K562 (cell line): ENCODE data around the gene HMGA1. TPM values are rescaled to one million over a fixed set of nuclear protein-coding genes. Genes with fewer than 3 reads are reported as not detected.

ENCODE experiments used
- AFF4 ChIP-seq: sonication (generic); formaldehyde crosslinking; IDR thresholded peaks from 2 replicates; pipeline ENCODE4 v1.8.0; 2023; ENCODE audit warnings: mild to moderate bottlenecking, missing genetic modification reagents
- BRCA1 ChIP-seq, 2 experiments: fragments of 450-650 bp in 1 of 2; sonication (generic) in 1 of 2; formaldehyde crosslinking in 1 of 2; IDR thresholded peaks; 2 replicates each; pipeline versions ENCODE4 v1.5.0 to v1.6.1; 2017 to 2020; ENCODE audit warnings: mild to moderate bottlenecking in 1 of 2, missing genetic modification reagents in 1 of 2
- E2F1 ChIP-seq: sonication (generic); formaldehyde crosslinking; IDR thresholded peaks from 2 replicates; pipeline ENCODE4 v1.8.1; 2023; ENCODE audit warnings: mild to moderate bottlenecking, missing genetic modification reagents, moderate library complexity
- FOXK1 ChIP-seq: sonication (generic); formaldehyde crosslinking; IDR thresholded peaks from 2 replicates; pipeline ENCODE4 v1.8.0; 2022; ENCODE audit warnings: missing genetic modification reagents, mild to moderate bottlenecking, borderline replicate concordance
- MAFK ChIP-seq: IDR thresholded peaks from 2 replicates; pipeline ENCODE4 v1.6.1; 2011; ENCODE audit warnings: low read length, improper control_type of control experiment
- TBL1XR1 ChIP-seq, 2 experiments: IDR thresholded peaks; 2 replicates each; pipeline ENCODE4 v1.6.1; 2012; ENCODE audit warnings: improper control_type of control experiment in 2 of 2, low read length in 2 of 2, mild to moderate bottlenecking in 1 of 2
- TEAD4 ChIP-seq, 2 experiments: sonication (generic) in 1 of 2; formaldehyde crosslinking in 1 of 2; IDR thresholded peaks; 2 replicates each; pipeline versions ENCODE4 v1.6.1 to v1.8.0; 2012 to 2022; ENCODE audit warnings: borderline replicate concordance in 1 of 2, inconsistent platforms in 1 of 2, low read length in 1 of 2, mild to moderate bottlenecking in 1 of 2, missing genetic modification reagents in 1 of 2
- THRB ChIP-seq: fragments of 450-650 bp; formaldehyde crosslinking; conservative IDR thresholded peaks from 2 replicates; pipeline ENCODE4 v1.4.0; 2022; ENCODE audit warnings: mild to moderate bottlenecking, missing genetic modification characterization
- ZBTB11 ChIP-seq, 3 experiments: fragments of 200-800 bp in 1 of 3; fragments of 250-450 bp in 1 of 3; fragments of 450-650 bp in 1 of 3; sonication (Bioruptor Pico) in 1 of 3; sonication (Bioruptor generic) in 1 of 3; formaldehyde crosslinking in 1 of 3; IDR thresholded peaks; 2 replicates each; pipeline versions ENCODE4 v1.6.1 to v1.8.0; 2016 to 2022; ENCODE audit warnings: mild to moderate bottlenecking in 2 of 3, missing genetic modification characterization in 2 of 3, missing compliant biosample characterization in 1 of 3, moderate library complexity in 1 of 3
- ZNF347 ChIP-seq: fragments of 450-650 bp; formaldehyde crosslinking; IDR thresholded peaks from 2 replicates; pipeline ENCODE4 v1.4.0; 2020; ENCODE audit warnings: low read depth, mild to moderate bottlenecking, moderate library complexity
- ZNF740 ChIP-seq, 3 experiments: fragments of 200-800 bp in 1 of 3; sonication (Bioruptor generic) in 1 of 3; sonication (generic) in 1 of 3; formaldehyde crosslinking in 1 of 3; IDR thresholded peaks; 2 replicates each; pipeline versions ENCODE4 v1.6.1 to v1.8.0; 2016 to 2022; ENCODE audit warnings: mild to moderate bottlenecking in 2 of 3, missing compliant biosample characterization in 2 of 3, missing genetic modification characterization in 2 of 3, missing genetic modification reagents in 1 of 3
- polyA plus RNA-seq, 8 experiments: library from polyadenylated mRNA; depleted of rRNA in 4 of 8; stranded (reverse) in 5 of 8; unstranded in 3 of 8; fragments of >200 nt; fragmentation: Nextera tagmentation in 2 of 8; fragmentation: Illumina TruSeq in 1 of 8; extraction: Ambion mirVana in 2 of 8; extraction: Trizol in 1 of 8; gene quantifications; 2 replicates each; pipeline versions ENCODE4 v1.2.1 to v1.2.3, GENCODE V29; 2011 to 2014; ENCODE audit warnings: inconsistent platforms in 1 of 8, missing spikeins in 1 of 8
- total RNA-seq, 7 experiments: library from RNA; depleted of rRNA in 6 of 7; stranded (reverse); fragments of >200 nt in 6 of 7; fragmentation: Illumina TruSeq in 2 of 7; extraction: Trizol in 2 of 7; gene quantifications; 2 replicates each; pipeline versions ENCODE4 v1.2.1 to v1.2.3, GENCODE V29; 2011 to 2021; ENCODE audit warnings: low replicate concordance in 1 of 7

The HMGA1 gene
- total and polyA plus RNA-seq, 9 of the 15 experiments (the other 6 are each of a cell fraction or from before 2014, with no cell fraction given), result 27.8 to 1,947 (median 594) TPM

GRCh38 chr6:34236131-34236442, 586 bp upstream of the HMGA1 start (continued):
- TF ChIP-seq AFF4 (0 out of 2 replicates have a peak, but pooled peaks have one; percentile 59), MAFK (no peak), THRB (CRISPR knock-in tag) (0 out of 2 replicates have a peak, but pooled peaks have one; percentile 30), TEAD4 (IDR thresholded peaks at IDR 0.05; ENCODE audit: low read length) (peak; percentile 25; the same call in 1 of the 2 replicates), TEAD4 (CRISPR knock-in tag; IDR thresholded peaks at IDR 0.05; ENCODE audit: borderline replicate concordance) (no peak), E2F1 (0 out of 2 replicates have a peak, but pooled peaks have one; percentile 37), BRCA1 (IDR thresholded peaks at IDR 0.05) (no peak), BRCA1 (CRISPR knock-in tag; IDR thresholded peaks at IDR 0.05) (0 out of 2 replicates have a peak, but pooled peaks have one; percentile 52), ZNF347 (peak; percentile 2; the same call in 1 of the 2 replicates), TBL1XR1 (IDR thresholded peaks at IDR 0.05; ENCODE audit: low read length in 2 of 2) (0 out of 4 replicates have a peak, but pooled peaks of 1 of the 2 experiments have one; percentile 10), FOXK1 (CRISPR knock-in tag) (0 out of 2 replicates have a peak, but pooled peaks have one; percentile 69), ZNF740 (CRISPR knock-in tag; IDR thresholded peaks at IDR 0.05) (no peak), ZNF740 (tag; IDR thresholded peaks at IDR 0.05) (0 out of 4 replicates have a peak, but pooled peaks of 1 of the 2 experiments have one; percentile 8), ZBTB11 (CRISPR knock-in tag; IDR thresholded peaks at IDR 0.05) (peak in 1 of 3 experiments; percentile 36; a peak in 2 of 6 replicates)
